GM12865 (cell line): ENCODE measurements around the gene FAM110D.

Experiments
- DNase-seq: peaks from one replicate; pipeline ENCODE4 v3.0.0; 2010; ENCODE audit warnings: low read depth
- H3K4me3 ChIP-seq: 2 replicates; pipeline ENCODE4 v1.5.1; 2011; ENCODE audit warnings: mild to moderate bottlenecking, low read depth, low read length, control low read depth
- CTCF ChIP-seq: IDR thresholded peaks from 2 replicates; pipeline ENCODE4 v1.5.1; 2011; ENCODE audit warnings: low read length, control low read depth, low read depth, inconsistent platforms; ENCODE audit not compliant: insufficient read depth; ENCODE audit errors: missing control alignments

The FAM110D gene

DNA sequence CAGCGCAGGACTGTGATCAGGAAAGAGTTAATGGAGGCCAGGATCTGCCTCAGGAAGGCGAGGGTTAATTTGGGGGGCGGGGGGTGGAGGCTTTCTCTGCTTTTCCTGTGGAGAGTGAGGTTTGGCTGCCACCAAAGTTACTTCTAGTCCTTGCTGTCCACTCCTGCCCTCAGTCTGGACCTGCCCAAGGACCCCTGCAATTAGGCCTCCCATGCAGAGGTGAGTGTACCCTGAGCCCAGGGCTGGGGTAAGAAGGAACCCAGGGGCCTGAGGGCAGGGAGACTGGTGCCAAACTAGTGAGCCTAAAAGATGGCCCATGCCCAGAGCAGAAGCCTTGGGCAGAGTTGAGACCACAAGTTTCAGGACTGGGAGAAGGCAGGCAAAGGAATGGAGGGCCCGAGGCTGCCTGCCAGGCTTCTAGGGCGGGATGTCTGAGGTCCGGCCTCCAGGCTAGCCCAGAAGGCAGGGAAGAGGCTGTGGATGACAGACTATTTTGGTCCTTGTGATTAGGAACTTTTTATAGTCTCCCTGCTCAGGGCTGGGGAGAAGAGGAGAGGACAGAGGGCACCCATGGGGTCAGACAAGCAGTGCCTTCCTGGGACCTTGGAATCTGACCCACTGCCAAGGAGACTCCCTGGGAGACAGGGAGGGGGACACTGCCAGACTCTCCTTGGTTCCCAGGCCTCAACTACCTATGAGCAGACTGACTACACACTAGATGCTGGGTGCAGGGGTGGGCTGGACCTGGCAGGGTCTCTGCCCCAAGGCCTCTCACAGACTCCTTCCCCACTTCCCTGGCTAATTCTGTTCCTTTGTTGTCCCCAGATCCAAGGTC, at the start of gene FAM110D:
TSS of gene FAM110D (plus strand) at position 172 of the 835 bp plus-strand sequence. CDS start 2,213 bp downstream, outside the sequence.
- no peak within 1 kb of the TSS for H3K4me3 ChIP-seq
- no peak for TF ChIP-seq CTCF
- DNase-seq = no peak

GRCh38 chr1:26109229-26110164, 49.4 kb upstream of the FAM110D start:
- no peak for DNase-seq
- no peak overlapping the region for H3K4me3 ChIP-seq
- no peak for TF ChIP-seq CTCF

DNA sequence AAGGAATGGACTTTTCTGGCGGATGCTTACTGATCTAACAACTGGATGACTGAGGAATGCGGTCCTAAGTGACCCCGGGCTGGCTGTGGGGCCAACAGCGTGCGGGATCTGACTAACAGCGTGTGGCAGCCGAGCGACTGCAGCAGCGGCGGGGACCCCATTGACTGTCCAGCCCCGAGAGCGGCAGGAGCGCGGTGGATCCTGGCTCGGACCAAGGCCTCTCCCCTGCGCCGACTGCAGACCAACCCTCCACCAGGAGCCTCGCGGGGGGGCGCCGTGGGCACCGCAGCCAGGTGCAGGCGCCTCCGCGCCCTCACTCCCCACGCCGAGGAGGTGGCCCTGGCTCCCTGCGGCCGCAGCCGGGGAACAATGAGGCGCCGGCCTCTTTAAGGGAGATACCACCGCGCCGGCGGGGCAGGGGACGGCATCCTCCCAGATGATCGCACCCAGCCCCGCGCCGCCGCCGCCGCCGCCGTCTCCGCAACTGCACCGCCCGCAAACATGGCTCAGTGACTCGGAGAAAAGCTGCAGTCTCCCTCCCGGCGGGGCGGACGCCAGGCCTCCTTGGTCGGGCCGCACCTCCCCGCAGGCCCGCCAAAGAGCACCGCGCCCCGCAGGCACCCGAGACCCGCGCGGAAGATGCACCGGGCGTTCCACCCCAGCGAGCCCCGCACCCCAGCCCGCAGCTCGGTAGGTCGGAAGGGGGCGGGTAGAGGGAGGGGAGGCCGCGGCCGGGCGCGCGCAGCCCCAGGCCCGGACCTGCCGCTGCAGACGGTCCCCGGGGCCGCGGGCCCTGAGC, 47.9 kb upstream of the FAM110D start:
- H3K4me3 ChIP-seq = peak overlapping the region; percentile 93
- TF ChIP-seq CTCF = no peak
- DNase-seq = peak; percentile 85

DNA sequence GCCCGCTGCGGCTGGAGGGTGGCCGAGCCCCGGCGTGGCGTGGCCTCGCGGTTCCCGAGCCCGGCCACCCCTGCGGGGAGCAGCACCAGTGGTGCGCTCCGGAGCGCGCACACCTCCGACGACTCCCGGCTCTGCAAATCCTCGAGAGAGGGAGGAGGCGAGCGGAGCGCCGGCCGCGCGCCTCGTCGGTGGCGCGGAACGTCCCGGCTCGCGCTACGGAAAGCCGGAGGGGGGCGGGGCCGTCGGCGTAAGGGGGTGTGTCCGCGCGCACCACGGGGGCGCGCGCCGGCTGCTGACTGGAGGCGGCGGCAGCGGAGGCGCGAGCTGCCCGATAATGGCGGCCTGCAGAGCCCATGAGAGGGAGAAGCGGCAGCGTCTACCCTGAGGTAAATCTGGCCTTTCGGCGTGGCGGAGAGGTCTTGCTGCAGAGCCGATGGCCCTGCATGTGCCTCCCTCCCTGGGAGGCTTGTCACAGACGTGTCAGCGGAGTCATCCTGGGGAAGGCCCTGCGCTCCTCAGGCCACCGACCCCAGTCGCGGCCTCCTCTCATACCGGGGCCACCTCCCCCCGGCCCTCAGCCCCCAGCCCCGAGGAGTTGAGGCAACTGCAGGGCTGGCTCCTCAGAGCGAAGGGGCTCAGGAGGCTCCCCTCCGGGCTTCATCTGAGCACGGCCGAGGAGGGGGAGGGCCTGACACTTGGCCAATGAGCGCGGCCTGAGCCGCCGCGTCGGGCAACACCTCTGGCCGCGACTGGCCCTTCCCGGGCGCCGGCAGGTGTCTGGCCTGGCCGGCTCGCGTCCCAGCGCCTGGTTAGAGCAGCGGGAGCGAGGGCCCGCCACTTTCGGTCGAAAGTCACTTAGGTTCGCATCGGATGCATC, 47.1 kb upstream of the FAM110D start, which contains the start of gene PDIK1L:
TSS of gene PDIK1L (plus strand) at position 295 of the 877 bp plus-strand sequence. CDS start 2,485 bp downstream, outside the sequence.
- DNase-seq = peak; percentile 98
- no peak for TF ChIP-seq CTCF
- H3K4me3 ChIP-seq = peak within 1 kb of the TSS; percentile 93

DNA sequence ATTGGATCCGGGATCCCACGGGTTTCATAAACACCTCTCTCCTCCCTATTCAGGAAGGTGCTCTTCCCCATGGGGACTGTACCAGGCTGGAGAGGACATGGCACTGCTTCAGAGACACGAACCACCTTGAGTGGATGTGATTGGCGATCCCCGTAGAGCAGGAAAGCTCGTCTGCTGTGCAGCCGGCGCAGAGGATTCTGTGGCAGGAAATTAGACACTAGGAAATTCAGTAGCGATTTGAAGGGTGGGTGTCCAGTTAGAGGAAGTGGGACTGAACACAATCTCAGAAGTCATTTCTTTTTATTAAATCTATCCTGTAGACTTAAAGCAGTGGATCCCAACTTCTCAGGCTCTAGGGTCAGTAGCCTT, 46.5 kb upstream of the FAM110D start:
- no peak for TF ChIP-seq CTCF
- peak overlapping the region; percentile 93 for H3K4me3 ChIP-seq
- DNase-seq = peak; percentile 61
